HEK293T (cell line): ENCODE measurements around the gene DIO3.

Experiments
- ARNT ChIP-seq: fragments of 450-650 bp; IDR thresholded peaks from 2 replicates; pipeline ENCODE4 v1.6.1; 2017; ENCODE audit warnings: mild to moderate bottlenecking
- FOXM1 ChIP-seq: fragments of 450-650 bp; IDR thresholded peaks from 2 replicates; pipeline ENCODE4 v1.6.1; 2017; ENCODE audit warnings: mild to moderate bottlenecking, borderline replicate concordance

DNA sequence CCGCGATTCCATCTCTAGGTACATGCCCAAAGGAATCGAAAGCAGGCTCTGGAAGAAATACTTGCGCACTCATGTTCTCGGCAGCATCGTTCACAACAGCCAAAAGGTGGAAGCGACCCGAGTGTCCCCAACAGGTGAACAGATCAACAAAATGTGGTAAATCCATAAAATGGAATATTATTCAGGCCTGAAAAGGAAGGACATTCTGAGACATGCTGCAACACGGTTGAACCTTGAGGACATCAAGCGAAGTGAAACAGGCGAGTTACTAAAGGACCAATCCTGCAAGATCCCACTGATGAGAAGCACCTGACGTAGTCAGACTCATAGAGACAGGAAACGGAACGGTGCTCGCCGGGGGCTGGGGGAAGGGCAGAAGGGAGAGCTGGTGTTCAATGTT lies 17.5 kb upstream of the DIO3 start:
- TF ChIP-seq ARNT: no peak
- TF ChIP-seq FOXM1: no peak
